Caco-2 (cell line): ENCODE data around the gene GALT. TPM values are rescaled to one million over a fixed set of nuclear protein-coding genes. Genes with fewer than 3 reads are reported as not detected.

Experiments used
- BruUV-seq: library from RNA; stranded (reverse); fragments of 400-500 nt; replicated peaks from 2 replicates; lab custom pipeline; 2021; lab: Mats Ljungman, UMichigan
- CTCF ChIA-PET: fragments of 300-600 bp; sonication (Branson Sonifier 250); formaldehyde crosslinking; loops from one replicate; lab custom pipeline; 2022; ENCODE audit warnings: antibody characterized with exemption; lab: Charles Lee
- POLR2A ChIA-PET: fragments of 300-600 bp; sonication (Branson Sonifier 250); formaldehyde crosslinking; loops from one replicate; lab custom pipeline; 2022; ENCODE audit warnings: antibody characterized with exemption; lab: Charles Lee
- DNase-seq, 2 experiments: peaks; one replicate each; pipeline versions ENCODE4 v3.0.0 to v3.0.0-alpha.2; 2020 to 2022
- H3K27me3 ChIP-seq: replicated peaks from 2 replicates; pipeline ENCODE4 v1.6.0; 2011; ENCODE audit warnings: low read length; ENCODE audit not compliant: control insufficient read depth, insufficient read depth
- H3K36me3 ChIP-seq: 2 replicates; pipeline ENCODE4 v1.5.1; 2011; ENCODE audit warnings: low read length; ENCODE audit not compliant: control insufficient read depth, insufficient read depth
- H3K4me1 ChIP-seq: fragments of 250-450 bp; sonication (Bioruptor Pico); 2 replicates; pipeline ENCODE4 v1.5.1; 2020; ENCODE audit warnings: mild to moderate bottlenecking
- H3K4me3 ChIP-seq: 2 replicates; pipeline ENCODE4 v1.5.1; 2011; ENCODE audit warnings: low read depth, mild to moderate bottlenecking, control low read depth, low read length
- H3K9me3 ChIP-seq: fragments of 250-450 bp; sonication (Bioruptor Pico); 2 replicates; pipeline ENCODE4 v1.5.1; 2020; ENCODE audit warnings: mild to moderate bottlenecking, moderate library complexity
- H3K27ac Mint-ChIP-seq: one replicate; pipeline ENCODE4 v1.8.0; 2022; ENCODE audit warnings: mixed read lengths; ENCODE audit not compliant: unreplicated experiment
- H3K27me3 Mint-ChIP-seq: one replicate; pipeline ENCODE4 v1.8.0; 2022; ENCODE audit warnings: mixed read lengths; ENCODE audit not compliant: insufficient read depth, unreplicated experiment
- H3K36me3 Mint-ChIP-seq: one replicate; pipeline ENCODE4 v1.8.0; 2022; ENCODE audit warnings: mild to moderate bottlenecking, mixed read lengths; ENCODE audit not compliant: insufficient read depth, unreplicated experiment
- H3K4me1 Mint-ChIP-seq: one replicate; pipeline ENCODE4 v1.8.0; 2022; ENCODE audit warnings: low read depth, mixed read lengths; ENCODE audit not compliant: unreplicated experiment
- H3K4me3 Mint-ChIP-seq: one replicate; pipeline ENCODE4 v1.8.0; 2022; ENCODE audit warnings: mild to moderate bottlenecking, moderate library complexity, mixed read lengths; ENCODE audit not compliant: unreplicated experiment
- H3K9me3 Mint-ChIP-seq: one replicate; pipeline ENCODE4 v1.8.0; 2022; ENCODE audit warnings: mixed read lengths; ENCODE audit not compliant: unreplicated experiment
- intact Hi-C: fragments of 100-400 bp; cut with micrococcal nuclease; formaldehyde crosslinking; loops from one replicate; pipeline ENCODE4 v1.10.0; 2022; ENCODE audit not compliant: unreplicated experiment
- total RNA-seq: library from RNA; stranded (reverse); gene quantifications from 2 replicates; pipeline ENCODE4 v1.2.3, GENCODE V29; 2022
- TF ChIP-seq, protein P1 (sequence below), 2 experiments: fragments of 200-600 bp in 1 of 2; IDR thresholded peaks; 1 replicate in 1 of 2; 2 replicates in 1 of 2; pipeline versions ENCODE4 v1.5.1 to v1.8.0; 2011 to 2022; ENCODE audit warnings: antibody characterized with exemption in 1 of 2, control low read depth in 1 of 2, inconsistent platforms in 1 of 2, low read depth in 1 of 2, low read length in 1 of 2, mild to moderate bottlenecking in 1 of 2, moderate library complexity in 1 of 2; ENCODE audit not compliant: insufficient read depth in 1 of 2, severe bottlenecking in 1 of 2, unreplicated experiment in 1 of 2

GALT gene
- total RNA-seq, 1 experiment from 2014 or later = 50.1 TPM

DNA sequence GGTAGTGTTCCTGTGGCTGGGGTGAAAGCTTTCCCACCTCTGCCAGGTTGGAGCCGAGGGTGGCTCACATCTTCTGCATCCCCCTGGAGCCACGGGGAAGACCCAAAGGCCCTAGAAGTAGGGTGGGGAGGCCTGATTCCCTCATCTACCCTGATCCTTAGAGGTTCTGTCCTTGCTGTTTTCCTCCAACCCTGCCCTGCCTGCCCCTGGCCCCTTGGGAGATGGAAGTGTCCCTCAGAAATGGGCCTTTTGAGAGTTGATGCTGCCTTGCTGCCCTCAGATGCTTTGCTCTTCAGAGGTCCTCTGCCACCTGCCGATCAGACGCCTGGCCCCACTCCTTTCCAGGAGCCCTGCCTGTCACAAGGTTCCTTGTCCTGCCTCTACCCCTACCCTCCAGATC lies 38.3 kb downstream of the GALT start:
- POLR2A ChIA-PET = no interaction called here
- H3K27me3 ChIP-seq = no peaks in the 10 kb centered on the region
- H3K9me3 ChIP-seq = no peaks in the 10 kb centered on the region
- BruUV-seq = no TSS peak
- H3K27ac Mint-ChIP-seq = no peak overlapping the region
- H3K36me3 ChIP-seq = no peaks in the 10 kb centered on the region
- no peaks in the 10 kb centered on the region for H3K9me3 Mint-ChIP-seq
- H3K27me3 Mint-ChIP-seq = no peaks in the 10 kb centered on the region
- H3K4me3 ChIP-seq = no peak overlapping the region
- TF ChIP-seq, protein P1, sequence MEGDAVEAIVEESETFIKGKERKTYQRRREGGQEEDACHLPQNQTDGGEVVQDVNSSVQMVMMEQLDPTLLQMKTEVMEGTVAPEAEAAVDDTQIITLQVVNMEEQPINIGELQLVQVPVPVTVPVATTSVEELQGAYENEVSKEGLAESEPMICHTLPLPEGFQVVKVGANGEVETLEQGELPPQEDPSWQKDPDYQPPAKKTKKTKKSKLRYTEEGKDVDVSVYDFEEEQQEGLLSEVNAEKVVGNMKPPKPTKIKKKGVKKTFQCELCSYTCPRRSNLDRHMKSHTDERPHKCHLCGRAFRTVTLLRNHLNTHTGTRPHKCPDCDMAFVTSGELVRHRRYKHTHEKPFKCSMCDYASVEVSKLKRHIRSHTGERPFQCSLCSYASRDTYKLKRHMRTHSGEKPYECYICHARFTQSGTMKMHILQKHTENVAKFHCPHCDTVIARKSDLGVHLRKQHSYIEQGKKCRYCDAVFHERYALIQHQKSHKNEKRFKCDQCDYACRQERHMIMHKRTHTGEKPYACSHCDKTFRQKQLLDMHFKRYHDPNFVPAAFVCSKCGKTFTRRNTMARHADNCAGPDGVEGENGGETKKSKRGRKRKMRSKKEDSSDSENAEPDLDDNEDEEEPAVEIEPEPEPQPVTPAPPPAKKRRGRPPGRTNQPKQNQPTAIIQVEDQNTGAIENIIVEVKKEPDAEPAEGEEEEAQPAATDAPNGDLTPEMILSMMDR (IDR thresholded peaks at IDR 0.05; ENCODE audit: insufficient read depth in 1 of 2, low read depth in 1 of 2, low read length in 1 of 2, severe bottlenecking in 1 of 2, unreplicated experiment in 1 of 2) = no peak
- peaks cover 4% of the 10 kb centered on the region; the same call in 1 of the 2 replicates for H3K4me1 ChIP-seq
- no peak for DNase-seq
- intact Hi-C loops = no loop called here
- peaks cover 6% of the 10 kb centered on the region for H3K4me1 Mint-ChIP-seq
- CTCF ChIA-PET = interaction anchor here (2.1 kb wide), 1 partner anchor 18 kb away, joined by 10 read pairs; no protein-coding TSS in a partner anchor
- no peak overlapping the region for H3K4me3 Mint-ChIP-seq
- H3K36me3 Mint-ChIP-seq = no peaks in the 10 kb centered on the region

DNA sequence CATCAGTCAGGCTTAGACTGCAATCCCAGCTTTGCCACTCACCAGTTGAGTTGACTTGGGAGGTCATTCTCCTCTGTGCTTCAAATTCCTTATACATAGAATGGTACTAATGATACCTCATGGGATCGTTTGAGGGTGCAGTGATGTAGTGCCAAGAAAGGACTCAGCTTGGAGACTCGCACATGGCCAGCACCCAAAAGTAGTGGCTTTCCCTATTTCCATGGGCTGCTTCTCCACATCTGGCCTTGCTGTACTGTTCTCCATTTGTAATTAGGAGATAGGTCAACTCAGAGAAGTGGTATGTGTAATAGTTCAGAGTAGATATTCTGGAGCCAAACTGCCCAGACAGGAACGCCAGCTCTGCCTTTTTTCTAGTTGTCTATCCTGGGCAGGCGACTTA lies 39.1 kb downstream of the GALT start:
- H3K9me3 Mint-ChIP-seq = no peaks in the 10 kb centered on the region
- peaks cover 6% of the 10 kb centered on the region for H3K4me1 Mint-ChIP-seq
- Histone ChIP-seq H3K9me3 (no peaks in the 10 kb centered on the region), H3K36me3 (no peaks in the 10 kb centered on the region), H3K4me1 (peaks cover 4% of the 10 kb centered on the region; the same call in 1 of the 2 replicates), H3K4me3 (no peak overlapping the region), H3K27me3 (no peaks in the 10 kb centered on the region)
- H3K27ac Mint-ChIP-seq = no peak overlapping the region
- no peak for DNase-seq
- intact Hi-C loops = no loop called here
- H3K27me3 Mint-ChIP-seq = no peaks in the 10 kb centered on the region
- TF ChIP-seq, protein P1 (IDR thresholded peaks at IDR 0.05; ENCODE audit: insufficient read depth in 1 of 2, low read depth in 1 of 2, low read length in 1 of 2, severe bottlenecking in 1 of 2, unreplicated experiment in 1 of 2) = no peak
- no peaks in the 10 kb centered on the region for H3K36me3 Mint-ChIP-seq
- ChIA-PET POLR2A (no interaction called here), CTCF (interaction anchor here (2.1 kb wide), 1 partner anchor 17 kb away, joined by 10 read pairs; no protein-coding TSS in a partner anchor)
- BruUV-seq = no TSS peak
- H3K4me3 Mint-ChIP-seq = no peak overlapping the region

DNA sequence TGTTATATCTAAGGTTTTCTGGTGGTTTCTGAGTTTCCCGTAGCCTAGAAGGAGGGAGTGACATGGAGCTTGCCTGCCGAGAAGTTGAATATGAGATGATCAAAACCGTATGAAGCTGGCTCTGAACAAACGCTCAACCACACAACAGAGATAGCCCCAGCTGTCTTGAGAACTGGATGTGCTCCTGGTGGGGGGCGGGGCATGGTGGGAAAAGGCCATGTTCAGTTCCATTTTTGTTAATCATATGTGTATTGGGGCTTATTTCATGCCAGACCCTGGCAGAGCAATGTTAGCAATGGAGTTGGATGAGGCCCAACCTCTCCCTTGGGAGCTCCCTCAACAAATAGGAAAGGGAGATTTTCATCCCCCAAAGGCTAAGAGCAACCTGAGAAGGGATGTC lies 39.8 kb downstream of the GALT start:
- Mint-ChIP-seq H3K4me1 (peaks cover 6% of the 10 kb centered on the region), H3K9me3 (no peaks in the 10 kb centered on the region), H3K36me3 (no peaks in the 10 kb centered on the region), H3K4me3 (no peak overlapping the region), H3K27me3 (no peaks in the 10 kb centered on the region), H3K27ac (no peak overlapping the region)
- ChIA-PET POLR2A (no interaction called here), CTCF (interaction anchor here (2.1 kb wide), 1 partner anchor 16 kb away, joined by 10 read pairs; no protein-coding TSS in a partner anchor)
- TF ChIP-seq, protein P1 (IDR thresholded peaks at IDR 0.05; ENCODE audit: insufficient read depth in 1 of 2, low read depth in 1 of 2, low read length in 1 of 2, severe bottlenecking in 1 of 2, unreplicated experiment in 1 of 2) = no peak
- no TSS peak for BruUV-seq
- no peak for DNase-seq
- Histone ChIP-seq H3K4me3 (no peak overlapping the region), H3K9me3 (no peaks in the 10 kb centered on the region), H3K36me3 (no peaks in the 10 kb centered on the region), H3K4me1 (peaks cover 4% of the 10 kb centered on the region; the same call in 1 of the 2 replicates), H3K27me3 (no peaks in the 10 kb centered on the region)
- intact Hi-C loops = no loop called here
